PFSK-1 (cell line): Measurements from ENCODE around the gene SERINC3.

Experiments used
- FOXP2 ChIP-seq: optimal IDR thresholded peaks from 2 replicates; pipeline ENCODE3; 2011; ENCODE audit warnings: borderline replicate concordance, control low read depth, inconsistent platforms; ENCODE audit not compliant: insufficient read depth; ENCODE audit errors: extremely low read length, extremely low read depth
- POLR2AphosphoS5 ChIP-seq: IDR thresholded peaks from 2 replicates; pipeline ENCODE4 v1.6.1; 2012; ENCODE audit warnings: low read depth, mild to moderate bottlenecking, control low read depth, low read length, moderate library complexity
- REST ChIP-seq, 2 experiments: IDR thresholded peaks; 2 replicates each; pipeline versions ENCODE4 v1.6.1 to v1.8.0; 2011 to 2012; ENCODE audit warnings: low read depth in 2 of 2, low read length in 2 of 2, control low read depth in 1 of 2, inconsistent platforms in 1 of 2, mild to moderate bottlenecking in 1 of 2, moderate library complexity in 1 of 2; ENCODE audit not compliant: insufficient read depth in 1 of 2
- SIN3A ChIP-seq: IDR thresholded peaks from 2 replicates; pipeline ENCODE4 v1.6.1; 2012; ENCODE audit warnings: mild to moderate bottlenecking, low read length, moderate library complexity, borderline replicate concordance; ENCODE audit not compliant: insufficient read depth
- TAF1 ChIP-seq: IDR thresholded peaks from 2 replicates; pipeline ENCODE4 v1.6.1; 2012; ENCODE audit warnings: low read length, control low read depth, borderline replicate concordance; ENCODE audit not compliant: insufficient read depth

Gene SERINC3

GRCh38 chr20:44540834-44541233, 19.0 kb upstream of the SERINC3 start:
- no peak for TF ChIP-seq POLR2AphosphoS5
- TF ChIP-seq TAF1 = no peak
- TF ChIP-seq REST (IDR thresholded peaks at IDR 0.05; ENCODE audit: insufficient read depth in 1 of 2, low read depth in 2 of 2, low read length in 2 of 2) = no peak
- TF ChIP-seq FOXP2 = no peak
- no peak for TF ChIP-seq SIN3A

GRCh38 chr20:44537993-44538392, 16.1 kb upstream of the SERINC3 start:
- TF ChIP-seq TAF1 = no peak
- no peak for TF ChIP-seq REST (IDR thresholded peaks at IDR 0.05; ENCODE audit: insufficient read depth in 1 of 2, low read depth in 2 of 2, low read length in 2 of 2)
- no peak for TF ChIP-seq POLR2AphosphoS5
- TF ChIP-seq FOXP2 = no peak
- no peak for TF ChIP-seq SIN3A

- TF ChIP-seq SIN3A (no peak), POLR2AphosphoS5 (no peak), REST (IDR thresholded peaks at IDR 0.05; ENCODE audit: insufficient read depth in 1 of 2, low read depth in 2 of 2, low read length in 2 of 2) (no peak), FOXP2 (no peak), TAF1 (no peak)
Measured at GRCh38 chr20:44536175-44536574, 14.3 kb upstream of the SERINC3 start.

- TF ChIP-seq SIN3A (no peak), REST (IDR thresholded peaks at IDR 0.05; ENCODE audit: insufficient read depth in 1 of 2, low read depth in 2 of 2, low read length in 2 of 2) (no peak), FOXP2 (no peak), POLR2AphosphoS5 (no peak), TAF1 (no peak)
Measured at GRCh38 chr20:44533928-44534327, 12.1 kb upstream of the SERINC3 start.

GRCh38 chr20:44532981-44533331, 11.1 kb upstream of the SERINC3 start:
- TF ChIP-seq REST (IDR thresholded peaks at IDR 0.05; ENCODE audit: insufficient read depth in 1 of 2, low read depth in 2 of 2, low read length in 2 of 2) (no peak), FOXP2 (no peak), POLR2AphosphoS5 (no peak), TAF1 (no peak), SIN3A (no peak)
